ENCODE data around the gene SLC38A10.

DNA sequence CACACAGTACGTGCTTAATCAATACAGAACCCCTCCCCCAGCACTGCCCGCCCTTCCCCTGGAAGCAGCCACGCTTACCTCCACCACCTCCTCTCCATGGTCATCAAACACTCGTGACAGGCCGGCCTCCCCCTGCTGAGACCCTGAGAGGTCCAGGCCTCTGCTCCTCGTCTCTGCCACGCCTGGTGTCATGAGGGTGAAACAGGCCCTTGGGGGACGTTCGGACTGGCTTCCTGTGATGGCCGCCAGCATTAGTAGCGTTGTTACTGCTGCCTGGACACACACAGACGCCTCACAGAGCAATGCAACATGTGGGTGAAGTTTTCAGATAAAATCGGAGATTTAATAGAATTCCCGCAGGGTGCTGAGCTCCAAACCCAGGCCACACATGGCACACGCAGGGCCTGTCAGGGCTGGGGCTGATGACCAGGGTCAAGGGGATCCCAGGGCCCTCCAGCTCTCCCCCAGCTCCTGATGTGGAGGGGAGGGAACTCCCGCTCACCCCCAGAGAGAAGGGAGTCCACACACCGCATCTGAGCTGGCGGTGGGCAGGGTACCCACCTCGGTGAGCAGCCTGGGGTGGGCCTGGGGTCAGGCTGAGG is 15.9 kb upstream of the SLC38A10 start:
- TF ChIP-seq, protein P1, sequence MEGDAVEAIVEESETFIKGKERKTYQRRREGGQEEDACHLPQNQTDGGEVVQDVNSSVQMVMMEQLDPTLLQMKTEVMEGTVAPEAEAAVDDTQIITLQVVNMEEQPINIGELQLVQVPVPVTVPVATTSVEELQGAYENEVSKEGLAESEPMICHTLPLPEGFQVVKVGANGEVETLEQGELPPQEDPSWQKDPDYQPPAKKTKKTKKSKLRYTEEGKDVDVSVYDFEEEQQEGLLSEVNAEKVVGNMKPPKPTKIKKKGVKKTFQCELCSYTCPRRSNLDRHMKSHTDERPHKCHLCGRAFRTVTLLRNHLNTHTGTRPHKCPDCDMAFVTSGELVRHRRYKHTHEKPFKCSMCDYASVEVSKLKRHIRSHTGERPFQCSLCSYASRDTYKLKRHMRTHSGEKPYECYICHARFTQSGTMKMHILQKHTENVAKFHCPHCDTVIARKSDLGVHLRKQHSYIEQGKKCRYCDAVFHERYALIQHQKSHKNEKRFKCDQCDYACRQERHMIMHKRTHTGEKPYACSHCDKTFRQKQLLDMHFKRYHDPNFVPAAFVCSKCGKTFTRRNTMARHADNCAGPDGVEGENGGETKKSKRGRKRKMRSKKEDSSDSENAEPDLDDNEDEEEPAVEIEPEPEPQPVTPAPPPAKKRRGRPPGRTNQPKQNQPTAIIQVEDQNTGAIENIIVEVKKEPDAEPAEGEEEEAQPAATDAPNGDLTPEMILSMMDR (conservative IDR thresholded peaks at IDR 0.05; ENCODE audit: low read depth, low read length) = no peak
- TF ChIP-seq EZH2 (IDR thresholded peaks at IDR 0.05; ENCODE audit: borderline replicate concordance, low read depth, low read length, poor library complexity, severe bottlenecking) = no peak
